Measurements from ENCODE around the gene UBE2L5.

Gene UBE2L5

DNA sequence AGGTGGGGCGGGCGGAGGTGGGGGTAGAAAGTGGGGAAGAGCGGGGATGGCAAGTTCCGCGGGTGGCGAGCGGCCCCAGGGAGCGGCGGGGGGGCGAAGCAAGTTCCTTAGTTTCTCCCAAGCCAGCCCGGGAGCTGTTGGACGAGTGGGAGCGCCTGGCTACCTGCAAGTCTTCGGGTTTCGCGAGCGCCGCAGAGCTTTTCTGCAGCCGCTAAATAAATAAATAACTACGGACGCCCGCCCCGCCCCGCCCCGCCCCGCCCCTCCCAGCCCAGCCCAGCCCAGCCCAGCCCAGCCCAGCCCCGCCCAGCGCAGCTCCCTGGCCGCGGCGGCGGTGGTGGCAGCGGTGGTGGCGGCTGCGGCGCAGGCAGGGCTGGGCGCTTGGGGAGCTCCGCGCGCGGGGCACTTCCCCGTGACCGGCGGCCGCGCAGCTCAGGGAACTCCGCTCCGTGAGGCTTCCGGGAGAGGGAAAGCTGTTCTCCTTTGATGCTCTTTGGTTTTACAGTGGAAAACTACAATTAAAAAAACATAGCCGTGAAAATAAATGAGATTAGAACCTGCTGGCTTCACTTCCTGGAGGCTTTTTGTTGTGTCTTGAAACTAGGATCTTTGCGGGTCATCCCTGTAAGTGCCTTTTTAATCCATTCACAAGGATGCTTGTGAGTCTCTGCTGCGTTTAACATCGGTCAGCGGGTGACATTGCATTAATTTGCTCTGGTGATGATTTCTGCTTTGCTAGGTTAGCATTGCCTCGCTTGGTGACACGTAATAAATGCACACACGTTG lies at the start of gene UBE2L5:
Gene UBE2L5 (plus strand): TSS at position 440 of the 786 bp plus-strand sequence. CDS start 5,498 bp downstream, outside the sequence.
- peak; percentile 22 for DNase-seq

DNA sequence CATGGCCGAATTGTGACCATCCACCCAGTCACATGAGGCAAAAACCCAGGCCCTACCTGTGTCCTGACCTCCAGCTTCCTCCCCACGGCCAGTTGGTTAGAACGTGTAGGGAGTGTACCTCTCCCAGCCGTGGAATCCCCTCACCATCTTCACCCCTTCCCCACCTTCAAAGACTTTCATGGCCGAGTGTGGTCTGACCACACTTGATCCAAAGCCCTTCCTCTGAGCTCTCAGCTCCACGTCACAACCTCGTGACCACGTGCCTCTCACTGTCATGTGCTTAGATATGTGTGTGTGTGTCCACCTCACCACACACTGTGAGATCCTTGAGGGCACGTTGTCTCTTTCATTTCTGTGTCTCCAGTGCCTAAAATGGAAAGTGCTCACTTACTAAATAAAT lies 48.6 kb upstream of the UBE2L5 start:
- no peak for DNase-seq

- peak; percentile 65 for DNase-seq
Measured at GRCh38 chr13:30375265-30375835, 46.9 kb upstream of the UBE2L5 start.

DNA sequence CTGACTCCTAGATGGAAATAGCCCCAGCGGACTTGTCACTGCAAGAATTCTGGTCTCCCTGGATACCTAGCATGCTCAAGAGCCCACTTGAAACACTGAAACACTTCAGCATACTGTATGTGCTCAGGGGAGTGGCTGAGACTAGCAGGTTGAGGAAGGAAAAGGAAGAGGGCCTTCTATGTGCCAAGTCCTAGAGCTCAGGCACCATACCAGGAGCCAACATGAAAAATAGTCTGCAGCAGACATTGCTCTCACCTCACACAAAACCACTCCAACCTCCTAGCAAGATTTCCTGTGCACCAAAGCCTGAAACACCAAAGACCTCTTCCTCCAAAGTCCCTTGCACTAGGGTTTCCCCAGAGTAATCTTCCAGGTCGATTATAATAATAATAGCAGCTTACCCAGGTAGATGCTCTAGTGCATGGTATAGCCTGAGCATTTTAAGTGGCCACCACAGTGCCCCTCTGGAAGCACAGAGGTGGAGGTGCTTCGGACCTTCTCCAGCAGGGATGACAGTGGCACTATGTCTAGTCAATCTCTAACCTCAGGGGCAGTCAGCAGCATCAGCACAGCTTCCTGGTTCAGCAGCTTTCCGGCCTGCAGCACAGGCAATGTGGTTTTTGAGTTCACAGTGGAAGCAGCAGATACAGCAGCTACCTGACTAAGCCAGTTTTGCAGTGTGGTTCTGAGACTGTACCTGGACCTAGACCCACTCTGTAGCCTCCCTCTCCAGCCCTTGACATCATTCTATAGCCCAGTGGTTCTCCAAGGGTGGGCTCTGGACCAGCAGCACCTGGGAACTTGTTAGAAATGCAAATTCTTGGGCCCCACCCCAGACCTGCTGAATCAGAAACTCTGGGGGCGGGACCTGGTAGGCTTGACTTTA lies 45.6 kb upstream of the UBE2L5 start:
- no peak for DNase-seq

DNA sequence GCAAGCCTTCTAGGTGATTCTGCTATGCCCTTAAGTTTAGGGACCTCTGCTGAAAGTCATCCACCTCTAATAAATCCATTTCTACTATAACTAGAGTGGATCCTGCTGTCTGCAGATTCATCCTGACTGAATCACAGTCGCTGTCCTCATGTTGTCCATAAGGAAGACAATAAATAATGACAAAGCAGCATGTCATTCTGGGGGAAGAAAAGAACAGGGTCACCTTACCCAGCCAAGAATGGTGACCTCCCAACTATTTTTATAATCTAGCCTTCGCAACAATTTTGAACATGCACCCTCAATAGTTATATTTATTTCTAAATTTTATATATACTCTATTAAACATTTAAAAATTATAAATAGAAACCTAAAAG lies 45.0 kb upstream of the UBE2L5 start:
- DNase-seq, result no peak

GRCh38 chr13:30378191-30378590 lies 44.1 kb upstream of the UBE2L5 start:
- DNase-seq, result no peak

DNA sequence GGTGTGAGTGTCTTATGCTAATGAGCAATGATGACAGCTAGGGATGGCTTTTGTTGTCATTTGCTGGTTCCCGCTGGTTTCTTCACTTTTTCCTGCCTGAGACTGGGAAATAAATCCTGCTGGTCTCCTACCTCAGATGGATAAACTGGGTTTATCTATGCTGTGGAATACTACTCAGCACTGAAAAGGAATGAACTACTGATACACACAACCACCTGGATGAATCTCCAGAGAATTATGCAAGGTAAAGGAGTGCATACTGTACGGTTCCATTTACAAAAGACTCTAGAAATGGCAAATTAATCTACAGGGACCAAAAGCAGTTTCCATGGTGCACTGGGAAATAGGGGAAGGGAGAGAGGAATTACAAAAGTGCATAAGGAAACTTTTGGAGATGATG lies 41.2 kb upstream of the UBE2L5 start:
- DNase-seq, result no peak

- DNase-seq, result no peak
Measured at GRCh38 chr13:30382836-30383525, 39.3 kb upstream of the UBE2L5 start.

- no peak for DNase-seq
Measured at GRCh38 chr13:30388406-30389283, 33.6 kb upstream of the UBE2L5 start.

DNA sequence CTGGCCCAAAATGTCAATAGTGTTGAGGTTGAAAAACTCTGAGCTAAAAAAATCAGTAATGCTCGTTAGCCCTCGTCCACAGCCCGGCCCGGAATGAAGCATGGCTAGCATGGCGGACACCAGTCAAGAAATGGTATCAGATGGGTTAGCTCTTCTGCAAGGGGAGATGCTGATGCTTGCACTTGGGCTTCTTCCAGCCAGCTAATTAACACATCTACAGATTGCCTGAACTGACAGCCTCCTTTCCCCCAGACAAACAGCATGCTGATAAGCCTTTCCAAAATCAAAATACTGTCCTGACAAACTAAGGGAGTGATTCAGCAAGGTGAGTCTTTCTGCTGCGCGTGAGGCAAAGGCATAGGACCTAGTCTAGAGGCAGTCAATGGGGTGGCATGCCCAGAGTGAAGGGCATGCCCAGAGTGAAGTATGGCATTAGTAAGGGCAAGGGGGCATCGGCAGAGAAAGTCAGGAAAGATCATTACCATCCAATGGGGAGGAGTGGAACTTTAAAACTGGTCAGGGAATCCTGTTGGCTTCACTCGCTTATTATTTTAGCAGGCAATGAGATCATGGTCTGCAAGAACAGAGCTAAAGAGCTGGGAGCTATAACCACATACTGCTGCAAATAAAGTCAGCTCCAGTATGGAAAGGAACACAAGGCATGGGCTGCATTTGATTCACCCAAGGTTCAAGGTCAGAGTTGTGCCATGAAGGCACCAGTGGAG lies 30.2 kb upstream of the UBE2L5 start:
- DNase-seq, result no peak

- no peak for DNase-seq
Measured at GRCh38 chr13:30392681-30393045, 29.6 kb upstream of the UBE2L5 start.

- no peak for DNase-seq
Measured at GRCh38 chr13:30394751-30395191, 27.5 kb upstream of the UBE2L5 start.

- DNase-seq, result peak; percentile 43
Measured at GRCh38 chr13:30395192-30396158, 26.8 kb upstream of the UBE2L5 start.

DNA sequence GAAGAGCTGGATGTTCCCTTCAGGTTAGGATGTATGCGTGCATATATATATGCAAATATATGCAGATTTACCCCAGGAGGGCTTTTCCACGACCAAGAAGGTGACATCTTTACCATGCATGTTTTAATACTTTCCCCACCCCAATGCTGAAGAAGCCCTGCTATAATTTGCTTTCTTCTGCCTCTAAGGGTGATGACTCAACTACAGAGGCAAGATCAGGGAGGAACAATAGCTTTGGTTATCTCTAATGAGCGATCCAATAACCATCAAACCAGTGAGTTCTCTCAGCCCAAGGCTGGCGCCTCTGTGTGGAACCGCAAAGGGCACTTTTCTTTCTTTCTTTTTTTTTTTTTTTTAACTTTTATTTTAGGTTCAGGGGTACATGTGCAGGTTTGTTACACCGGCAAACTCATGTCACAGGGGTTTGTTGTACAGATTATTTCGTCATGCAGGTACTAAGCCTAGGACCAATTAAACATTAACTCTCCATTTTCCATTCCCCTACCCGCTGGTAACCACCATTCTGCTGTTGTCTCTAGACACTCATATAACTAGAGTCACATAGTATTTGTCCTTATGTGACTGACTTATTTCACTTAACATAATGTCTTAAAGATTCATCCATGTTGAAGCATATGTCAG lies 25.7 kb upstream of the UBE2L5 start:
- DNase-seq, result no peak

DNA sequence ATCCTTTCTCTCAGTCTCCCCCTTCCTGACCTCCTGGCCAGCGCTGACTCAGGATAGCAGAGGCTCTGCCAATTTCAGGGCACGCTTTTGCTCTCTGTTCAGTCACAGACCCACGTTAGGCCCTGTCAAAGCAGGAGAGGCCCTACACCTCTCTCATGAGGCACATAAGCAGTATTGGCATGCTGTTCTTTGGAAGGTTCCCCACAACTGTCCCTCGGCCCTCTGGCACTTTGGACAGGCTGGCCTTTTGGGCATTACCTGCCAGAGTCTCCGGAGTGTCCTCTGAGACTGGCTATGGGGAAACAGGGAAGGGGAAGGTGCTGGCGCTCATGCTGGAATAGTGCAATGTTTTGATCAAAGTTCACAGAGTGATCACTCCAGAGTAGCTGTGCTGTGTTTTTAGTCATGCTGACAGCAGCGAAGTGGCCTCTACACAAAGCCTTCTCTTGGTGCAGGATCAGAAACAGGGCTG lies 23.7 kb upstream of the UBE2L5 start:
- no peak for DNase-seq

- no peak for DNase-seq
Measured at GRCh38 chr13:30400376-30400775, 21.9 kb upstream of the UBE2L5 start.

- DNase-seq, result no peak
Measured at GRCh38 chr13:30401347-30401746, 20.9 kb upstream of the UBE2L5 start.

DNA sequence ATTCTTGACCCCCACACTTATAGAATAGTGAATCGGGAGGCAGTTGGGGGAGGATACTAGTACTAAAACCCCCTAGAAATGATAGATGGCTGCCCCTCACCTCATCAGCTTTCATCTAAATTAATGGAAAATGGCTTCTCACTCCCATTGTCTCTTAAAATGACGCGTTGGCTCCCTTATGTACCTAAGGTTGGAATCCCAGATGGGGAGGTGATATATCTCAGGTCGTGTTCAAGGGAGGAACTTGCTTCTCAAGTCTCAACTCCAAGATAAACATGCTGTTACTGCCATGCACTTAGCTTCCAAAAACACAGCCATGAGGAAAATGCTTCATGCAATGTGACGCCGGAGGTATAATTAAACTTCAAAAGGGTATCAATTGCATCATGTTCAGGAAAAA lies 18.8 kb upstream of the UBE2L5 start:
- DNase-seq, result no peak

DNA sequence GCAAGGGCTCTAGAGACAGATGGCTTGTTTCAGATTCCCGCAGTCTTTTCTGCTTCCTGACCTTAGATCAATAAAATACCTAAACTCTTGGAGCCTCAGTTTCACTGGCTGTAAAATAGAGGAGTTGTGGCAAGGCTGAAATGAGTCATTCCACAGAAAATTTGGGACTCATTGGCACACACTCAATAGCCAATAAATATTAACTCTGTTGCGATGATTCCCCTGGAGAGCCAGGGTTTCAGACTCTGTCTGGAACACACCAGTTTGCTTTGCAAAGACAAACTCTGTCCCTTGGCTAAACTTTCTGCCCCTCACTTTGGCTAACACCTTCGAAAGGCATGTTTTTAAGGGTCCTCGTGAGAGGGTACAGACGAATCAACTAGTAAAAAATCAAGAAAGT lies 18.1 kb upstream of the UBE2L5 start:
- DNase-seq, result no peak
